Measurements from ENCODE around the gene DZIP3.
"Not testable (repeated sequence)": the region's sequence is repeated elsewhere in the genome, so short reads cannot be mapped to it uniquely, and the experiment has no call there.

DZIP3 gene

DNA sequence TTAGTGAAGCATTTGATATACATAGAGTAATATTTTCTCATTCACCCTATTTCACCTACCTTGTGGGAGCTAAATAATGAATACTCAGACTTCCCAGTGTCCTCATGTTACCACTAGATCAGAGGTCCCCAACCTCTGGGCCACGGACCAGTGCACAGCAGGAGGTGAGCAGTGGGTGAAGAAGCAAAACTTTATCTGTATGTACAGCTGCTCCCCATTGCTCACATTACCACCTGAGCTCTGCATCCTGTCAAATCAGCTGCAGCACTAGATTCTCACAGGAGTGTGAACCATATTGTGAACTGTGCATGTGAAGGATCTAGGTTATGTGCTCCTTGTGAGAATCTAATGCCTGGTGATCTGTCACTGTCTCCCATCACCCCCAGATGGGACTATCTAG lies 88.3 kb downstream of the DZIP3 start:
- no peaks in the 10 kb centered on the region for H3K27me3 ChIP-seq (ENCODE audit: insufficient read depth, insufficient read length)
- H3K4me1 ChIP-seq (ENCODE audit: insufficient read depth, insufficient read length) = no peaks in the 10 kb centered on the region
- peaks cover 24% of the 10 kb centered on the region for H3K36me3 ChIP-seq (ENCODE audit: insufficient read depth, insufficient read length, low read length)
- H3K9me3 ChIP-seq (ENCODE audit: insufficient read depth, low read length) = no peaks in the 10 kb centered on the region
- no peak overlapping the region for H3K9ac ChIP-seq (ENCODE audit: insufficient read length, low read depth)
- TF ChIP-seq ZNF274 (IDR thresholded peaks at IDR 0.05; ENCODE audit: low read depth, low read length) = no peak
- TF ChIP-seq YY1 (IDR thresholded peaks at IDR 0.05; ENCODE audit: insufficient read depth, insufficient read length) = no peak
- TF ChIP-seq SUZ12 (IDR thresholded peaks at IDR 0.05; ENCODE audit: extremely low read depth, insufficient read depth, insufficient read length) = no peak
- no peak for DNase-seq (ENCODE audit: low read depth, low spot score)
- H3K4me3 ChIP-seq (ENCODE audit: insufficient read length, low read depth) = no peak overlapping the region

DNA sequence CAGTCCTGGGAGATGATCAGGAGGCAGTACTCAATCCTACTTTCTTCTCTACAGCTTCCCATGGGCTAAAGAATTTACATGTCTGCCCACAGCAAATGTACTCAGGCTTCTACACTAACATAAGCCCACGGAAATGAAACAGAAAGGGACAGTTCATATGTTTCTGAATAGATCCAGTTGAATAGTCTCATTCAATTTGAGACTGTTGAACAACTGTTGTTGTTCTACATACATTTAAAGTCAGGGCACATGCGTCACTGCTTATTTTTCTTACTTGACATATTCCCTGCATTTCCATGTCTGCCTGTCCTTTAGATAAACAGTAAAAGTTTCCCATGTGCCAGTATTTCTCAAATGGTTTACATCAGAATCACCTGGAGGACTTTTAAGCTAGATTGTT lies 102.8 kb downstream of the DZIP3 start:
- H3K27me3 ChIP-seq (ENCODE audit: insufficient read depth, insufficient read length); H3K4me1 ChIP-seq (ENCODE audit: insufficient read depth, insufficient read length); DNase-seq (ENCODE audit: low read depth, low spot score); H3K9ac ChIP-seq (ENCODE audit: insufficient read length, low read depth); H3K4me3 ChIP-seq (ENCODE audit: insufficient read length, low read depth): not testable (repeated sequence)
- Histone ChIP-seq H3K36me3 (ENCODE audit: insufficient read depth, insufficient read length, low read length) (peaks cover 30% of the 10 kb centered on the region), H3K9me3 (ENCODE audit: insufficient read depth, low read length) (peaks cover 15% of the 10 kb centered on the region)

DNA sequence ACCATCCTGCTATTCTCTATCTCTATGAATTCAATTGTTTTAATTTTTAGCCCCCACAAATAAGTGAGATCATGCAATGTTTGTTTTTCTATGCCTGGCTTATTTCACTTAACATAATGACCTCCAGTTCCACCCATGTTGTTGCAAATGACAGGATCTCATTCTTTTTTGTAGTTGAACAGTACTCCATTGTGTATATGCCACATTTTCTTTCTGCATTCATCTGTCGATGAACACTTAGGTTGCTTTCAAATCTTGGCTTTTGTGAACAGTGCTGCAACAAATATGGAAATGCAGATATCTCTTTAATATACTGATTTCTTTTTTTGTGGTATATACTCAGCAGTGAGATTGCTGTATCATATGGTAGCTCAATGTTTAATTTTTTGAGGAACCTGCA lies 108.9 kb downstream of the DZIP3 start:
- Histone ChIP-seq H3K9ac (ENCODE audit: insufficient read length, low read depth) (no peak overlapping the region), H3K36me3 (ENCODE audit: insufficient read depth, insufficient read length, low read length) (peaks cover 7% of the 10 kb centered on the region)
- TF ChIP-seq SUZ12 (IDR thresholded peaks at IDR 0.05; ENCODE audit: extremely low read depth, insufficient read depth, insufficient read length) (no peak), ZNF274 (IDR thresholded peaks at IDR 0.05; ENCODE audit: low read depth, low read length) (no peak), YY1 (IDR thresholded peaks at IDR 0.05; ENCODE audit: insufficient read depth, insufficient read length) (no peak)

DNA sequence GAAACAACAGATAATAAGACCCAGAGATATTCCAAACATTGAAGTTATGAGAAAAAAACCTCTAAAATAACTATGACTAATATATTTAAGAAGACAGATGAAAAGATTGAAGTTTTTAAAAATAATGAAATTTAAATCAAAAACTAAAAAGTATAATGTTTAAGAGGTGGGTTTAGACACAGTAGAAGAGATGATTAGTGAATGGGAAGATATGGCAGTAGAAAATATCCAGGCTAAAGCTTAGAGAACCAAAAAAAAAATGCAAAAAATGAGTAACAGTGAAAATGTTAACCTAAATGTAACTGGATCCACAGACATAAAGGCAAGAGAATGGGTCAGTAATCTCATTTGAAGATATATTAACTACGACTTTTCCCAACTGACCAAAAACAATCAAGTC lies 115.5 kb downstream of the DZIP3 start:
- Histone ChIP-seq H3K9ac (ENCODE audit: insufficient read length, low read depth) (no peak overlapping the region), H3K4me3 (ENCODE audit: insufficient read length, low read depth) (no peak overlapping the region), H3K4me1 (ENCODE audit: insufficient read depth, insufficient read length) (no peaks in the 10 kb centered on the region), H3K27me3 (ENCODE audit: insufficient read depth, insufficient read length) (no peaks in the 10 kb centered on the region), H3K9me3 (ENCODE audit: insufficient read depth, low read length) (no peaks in the 10 kb centered on the region; the same call in none of the 2 replicates), H3K36me3 (ENCODE audit: insufficient read depth, insufficient read length, low read length) (no peaks in the 10 kb centered on the region)
- no peak for TF ChIP-seq YY1 (IDR thresholded peaks at IDR 0.05; ENCODE audit: insufficient read depth, insufficient read length)
- TF ChIP-seq SUZ12 (IDR thresholded peaks at IDR 0.05; ENCODE audit: extremely low read depth, insufficient read depth, insufficient read length) = no peak
- TF ChIP-seq ZNF274 (IDR thresholded peaks at IDR 0.05; ENCODE audit: low read depth, low read length) = no peak
- DNase-seq (ENCODE audit: low read depth, low spot score) = no peak

More for the DNA sequence above, 108.9 kb downstream of the DZIP3 start:
- DNase-seq (ENCODE audit: low read depth, low spot score) = no peak
- no peak overlapping the region for H3K4me3 ChIP-seq (ENCODE audit: insufficient read length, low read depth)
- H3K4me1 ChIP-seq (ENCODE audit: insufficient read depth, insufficient read length) = no peaks in the 10 kb centered on the region
- no peaks in the 10 kb centered on the region for H3K27me3 ChIP-seq (ENCODE audit: insufficient read depth, insufficient read length)
- H3K9me3 ChIP-seq (ENCODE audit: insufficient read depth, low read length) = peaks cover 11% of the 10 kb centered on the region

DNA sequence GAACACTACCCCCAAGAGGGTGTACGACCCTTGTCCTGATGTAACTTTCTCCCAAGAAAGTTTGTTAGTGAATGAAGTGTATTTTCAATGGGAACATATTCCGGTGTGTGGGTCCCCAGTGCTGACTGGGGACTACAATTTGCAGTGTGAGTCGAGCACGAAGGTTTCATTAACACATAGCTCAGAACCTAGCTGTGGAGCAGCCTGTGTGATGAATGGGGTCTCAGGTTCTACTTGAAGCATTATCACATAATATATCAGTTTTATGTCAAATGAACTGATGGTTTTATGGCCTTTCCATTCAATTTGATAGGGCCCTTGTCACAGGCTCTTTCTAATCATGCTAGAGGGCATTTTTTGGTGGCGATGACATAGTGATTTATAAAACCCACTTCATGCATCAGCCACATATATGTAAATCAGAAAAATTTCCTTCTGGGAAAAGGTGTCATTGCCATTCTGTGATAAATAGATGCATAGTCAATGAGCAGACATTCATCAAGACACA lies 123.5 kb downstream of the DZIP3 start:
- no peak overlapping the region for H3K4me3 ChIP-seq (ENCODE audit: insufficient read length, low read depth)
- H3K9ac ChIP-seq (ENCODE audit: insufficient read length, low read depth) = no peak overlapping the region
- H3K27me3 ChIP-seq (ENCODE audit: insufficient read depth, insufficient read length) = no peaks in the 10 kb centered on the region
- DNase-seq (ENCODE audit: low read depth, low spot score) = no peak
- H3K9me3 ChIP-seq (ENCODE audit: insufficient read depth, low read length) = no peaks in the 10 kb centered on the region
- TF ChIP-seq ZNF274 (IDR thresholded peaks at IDR 0.05; ENCODE audit: low read depth, low read length) (no peak), YY1 (IDR thresholded peaks at IDR 0.05; ENCODE audit: insufficient read depth, insufficient read length) (no peak), SUZ12 (IDR thresholded peaks at IDR 0.05; ENCODE audit: extremely low read depth, insufficient read depth, insufficient read length) (no peak)
- no peaks in the 10 kb centered on the region for H3K36me3 ChIP-seq (ENCODE audit: insufficient read depth, insufficient read length, low read length)
- no peaks in the 10 kb centered on the region for H3K4me1 ChIP-seq (ENCODE audit: insufficient read depth, insufficient read length)

DNA sequence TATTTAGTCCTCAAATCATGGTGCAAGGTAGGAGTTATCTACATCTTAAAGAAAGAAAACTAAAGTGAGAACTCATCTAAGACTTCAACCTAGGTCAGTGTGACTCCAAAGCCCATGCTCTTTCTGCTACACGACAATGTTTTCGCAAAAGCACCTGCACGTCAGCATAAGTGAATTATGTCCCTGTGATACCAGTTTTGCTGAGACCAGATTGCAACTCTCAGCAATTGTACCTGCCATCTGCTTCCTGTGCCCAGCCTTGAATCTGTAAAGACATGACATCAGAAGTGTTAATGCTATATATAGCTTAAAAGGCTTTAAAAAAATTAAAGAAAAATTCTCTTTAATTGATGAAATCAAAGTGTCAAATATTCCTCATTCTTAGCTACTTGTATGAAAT lies 124.3 kb downstream of the DZIP3 start:
- H3K36me3 ChIP-seq (ENCODE audit: insufficient read depth, insufficient read length, low read length) = no peaks in the 10 kb centered on the region
- no peaks in the 10 kb centered on the region for H3K27me3 ChIP-seq (ENCODE audit: insufficient read depth, insufficient read length)
- TF ChIP-seq ZNF274 (IDR thresholded peaks at IDR 0.05; ENCODE audit: low read depth, low read length) (no peak), YY1 (IDR thresholded peaks at IDR 0.05; ENCODE audit: insufficient read depth, insufficient read length) (no peak), SUZ12 (IDR thresholded peaks at IDR 0.05; ENCODE audit: extremely low read depth, insufficient read depth, insufficient read length) (no peak)
- DNase-seq (ENCODE audit: low read depth, low spot score) = no peak
- H3K4me3 ChIP-seq (ENCODE audit: insufficient read length, low read depth) = no peak overlapping the region
- no peaks in the 10 kb centered on the region for H3K4me1 ChIP-seq (ENCODE audit: insufficient read depth, insufficient read length)
- no peak overlapping the region for H3K9ac ChIP-seq (ENCODE audit: insufficient read length, low read depth)
- no peaks in the 10 kb centered on the region for H3K9me3 ChIP-seq (ENCODE audit: insufficient read depth, low read length)

DNA sequence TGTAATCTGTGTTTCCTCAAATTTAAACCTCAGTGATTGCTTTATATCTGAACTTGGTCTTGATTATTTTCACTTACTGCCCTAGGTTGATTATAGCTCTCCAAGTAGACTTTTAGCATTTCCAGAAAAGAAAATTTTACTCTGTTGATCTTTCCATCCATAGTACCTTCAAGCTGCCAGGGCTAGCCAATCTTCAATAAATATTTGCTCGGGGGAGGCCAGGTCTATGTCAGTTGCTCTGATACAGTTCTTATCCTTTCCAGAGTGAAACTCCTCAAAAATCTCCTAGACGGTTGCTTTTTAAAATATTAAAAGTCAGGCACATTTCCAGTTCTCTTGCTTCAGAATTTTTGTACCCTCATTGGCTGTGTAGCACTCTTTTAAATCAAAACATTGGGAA lies 128.9 kb downstream of the DZIP3 start:
- Histone ChIP-seq H3K9me3 (ENCODE audit: insufficient read depth, low read length) (no peaks in the 10 kb centered on the region), H3K4me1 (ENCODE audit: insufficient read depth, insufficient read length) (no peaks in the 10 kb centered on the region), H3K27me3 (ENCODE audit: insufficient read depth, insufficient read length) (no peaks in the 10 kb centered on the region), H3K36me3 (ENCODE audit: insufficient read depth, insufficient read length, low read length) (no peaks in the 10 kb centered on the region), H3K9ac (ENCODE audit: insufficient read length, low read depth) (no peak overlapping the region), H3K4me3 (ENCODE audit: insufficient read length, low read depth) (no peak overlapping the region)
- no peak for DNase-seq (ENCODE audit: low read depth, low spot score)
- TF ChIP-seq ZNF274 (IDR thresholded peaks at IDR 0.05; ENCODE audit: low read depth, low read length) (no peak), SUZ12 (IDR thresholded peaks at IDR 0.05; ENCODE audit: extremely low read depth, insufficient read depth, insufficient read length) (no peak), YY1 (IDR thresholded peaks at IDR 0.05; ENCODE audit: insufficient read depth, insufficient read length) (no peak)

Measured in NT2/D1 (cell line).